H9 (cell line): Measurements from ENCODE around the gene FGB. TPM values are rescaled to one million over a fixed set of nuclear protein-coding genes. Genes with fewer than 3 reads are reported as not detected.

Experiments used
- DNase-seq: peaks from one replicate; pipeline ENCODE4 v3.0.0-alpha.2; 2017
- H2AFZ ChIP-seq: one replicate; pipeline ENCODE4 v1.6.1; 2013; ENCODE audit warnings: mild to moderate bottlenecking, low read length, control low read depth, moderate library complexity
- H2AK5ac ChIP-seq: 2 replicates; pipeline ENCODE4 v1.6.1; 2013; ENCODE audit warnings: low read length, control low read depth, mixed read lengths; ENCODE audit not compliant: insufficient read length
- H2BK120ac ChIP-seq: one replicate; pipeline ENCODE4 v1.6.1; 2013; ENCODE audit warnings: low read depth, mild to moderate bottlenecking, low read length, control low read depth, inconsistent platforms; ENCODE audit not compliant: poor library complexity, severe bottlenecking
- H2BK12ac ChIP-seq: 2 replicates; pipeline ENCODE4 v1.6.1; 2013; ENCODE audit warnings: low read length, control low read depth, mixed read lengths, low read depth; ENCODE audit not compliant: insufficient read length
- H2BK15ac ChIP-seq: 2 replicates; pipeline ENCODE4 v1.6.1; 2013; ENCODE audit warnings: low read depth, low read length, control low read depth
- H2BK20ac ChIP-seq: one replicate; pipeline ENCODE4 v1.6.1; 2013; ENCODE audit warnings: low read depth, mild to moderate bottlenecking, low read length, control low read depth, inconsistent platforms; ENCODE audit not compliant: poor library complexity, severe bottlenecking
- H2BK5ac ChIP-seq: 2 replicates; pipeline ENCODE4 v1.6.1; 2013; ENCODE audit warnings: low read length, control low read depth, mixed read lengths; ENCODE audit not compliant: insufficient read length
- H3K14ac ChIP-seq: 2 replicates; pipeline ENCODE4 v1.6.1; 2013; ENCODE audit warnings: low read length, control low read depth; ENCODE audit not compliant: insufficient read depth
- H3K18ac ChIP-seq: 2 replicates; pipeline ENCODE4 v1.6.1; 2013; ENCODE audit warnings: low read depth, mild to moderate bottlenecking, mixed read lengths, low read length, control low read depth; ENCODE audit not compliant: insufficient read length
- H3K23ac ChIP-seq: 2 replicates; pipeline ENCODE4 v1.6.1; 2013; ENCODE audit warnings: low read length, control low read depth, mixed read lengths, low read depth; ENCODE audit not compliant: insufficient read length
- H3K23me2 ChIP-seq: 2 replicates; pipeline ENCODE4 v1.6.1; 2013; ENCODE audit warnings: low read depth, mild to moderate bottlenecking, mixed read lengths, low read length, control low read depth; ENCODE audit not compliant: insufficient read length, poor library complexity, severe bottlenecking
- H3K27ac ChIP-seq: 2 replicates; pipeline ENCODE4 v1.5.1; 2013; ENCODE audit warnings: low read length, control low read depth, mixed read lengths, low read depth; ENCODE audit not compliant: insufficient read length
- H3K27me3 ChIP-seq: 2 replicates; pipeline ENCODE4 v1.6.1; 2013; ENCODE audit warnings: low read length, control low read depth, inconsistent platforms; ENCODE audit not compliant: insufficient read depth
- H3K4ac ChIP-seq: 2 replicates; pipeline ENCODE4 v1.6.1; 2013; ENCODE audit warnings: low read depth, mild to moderate bottlenecking, control low read depth, inconsistent platforms, low read length, moderate library complexity
- H3K4me1 ChIP-seq: 2 replicates; pipeline ENCODE4 v1.6.1; 2013; ENCODE audit warnings: low read length, control low read depth, inconsistent platforms; ENCODE audit not compliant: insufficient read depth
- H3K4me2 ChIP-seq: 2 replicates; pipeline ENCODE4 v1.6.1; 2013; ENCODE audit warnings: low read length, control low read depth, mixed read lengths; ENCODE audit not compliant: insufficient read length, insufficient read depth
- H3K56ac ChIP-seq: 2 replicates; pipeline ENCODE4 v1.6.1; 2013; ENCODE audit warnings: low read depth, mild to moderate bottlenecking, mixed read lengths, low read length, control low read depth; ENCODE audit not compliant: insufficient read length
- H3K79me1 ChIP-seq: 2 replicates; pipeline ENCODE4 v1.6.1; 2013; ENCODE audit warnings: low read depth, mild to moderate bottlenecking, moderate library complexity, low read length, control low read depth, inconsistent platforms; ENCODE audit not compliant: insufficient read depth, poor library complexity, severe bottlenecking
- H3K79me2 ChIP-seq: 2 replicates; pipeline ENCODE4 v1.6.1; 2013; ENCODE audit warnings: low read length, control low read depth, inconsistent platforms; ENCODE audit not compliant: insufficient read depth
- H3K9ac ChIP-seq: 2 replicates; pipeline ENCODE4 v1.6.1; 2013; ENCODE audit warnings: low read length, control low read depth, mixed read lengths; ENCODE audit not compliant: insufficient read length; ENCODE audit errors: extremely low read depth
- H3K9me3 ChIP-seq: one replicate; pipeline ENCODE4 v1.6.1; 2013; ENCODE audit warnings: low read depth, low read length, inconsistent platforms; ENCODE audit not compliant: control insufficient read depth
- H3T11ph ChIP-seq: one replicate; pipeline ENCODE4 v1.6.1; 2013; ENCODE audit warnings: mild to moderate bottlenecking, low read length, control low read depth, inconsistent platforms
- H4K20me1 ChIP-seq: one replicate; pipeline ENCODE4 v1.6.1; 2013; ENCODE audit not compliant: control insufficient read depth, insufficient read length, insufficient read depth
- H4K5ac ChIP-seq: 2 replicates; pipeline ENCODE4 v1.6.1; 2013; ENCODE audit warnings: low read depth, mild to moderate bottlenecking, mixed read lengths, low read length, control low read depth; ENCODE audit not compliant: insufficient read length
- H4K8ac ChIP-seq: replicated peaks from 2 replicates; pipeline ENCODE4 v1.6.1; 2013; ENCODE audit warnings: low read length, control low read depth, mixed read lengths, low read depth; ENCODE audit not compliant: insufficient read length
- H4K91ac ChIP-seq: 2 replicates; pipeline ENCODE4 v1.6.1; 2013; ENCODE audit warnings: low read depth, mild to moderate bottlenecking, moderate library complexity, mixed read lengths, low read length, control low read depth; ENCODE audit not compliant: insufficient read length
- H3K27ac Mint-ChIP-seq, 3 experiments: 2 replicates in 2 of 3; 3 replicates in 1 of 3; pipeline ENCODE4 v1.8.0; 2020 to 2021; ENCODE audit warnings: mixed read lengths in 3 of 3, mild to moderate bottlenecking in 1 of 3, moderate library complexity in 1 of 3
- H3K27me3 Mint-ChIP-seq: 2 replicates; pipeline ENCODE4 v1.8.0; 2021; ENCODE audit warnings: low read depth, mild to moderate bottlenecking, moderate library complexity, mixed read lengths
- H3K36me3 Mint-ChIP-seq, 3 experiments: 2 replicates in 2 of 3; 3 replicates in 1 of 3; pipeline ENCODE4 v1.8.0; 2020 to 2021; ENCODE audit warnings: low read depth in 3 of 3, mixed read lengths in 3 of 3; ENCODE audit not compliant: insufficient read depth in 1 of 3
- H3K4me1 Mint-ChIP-seq, 2 experiments: 2 replicates each; pipeline ENCODE4 v1.8.0; 2020; ENCODE audit warnings: mixed read lengths in 2 of 2
- H3K4me3 Mint-ChIP-seq, 2 experiments: 2 replicates in 1 of 2; 3 replicates in 1 of 2; pipeline ENCODE4 v1.8.0; 2020 to 2021; ENCODE audit warnings: mild to moderate bottlenecking in 2 of 2, mixed read lengths in 2 of 2, moderate library complexity in 1 of 2
- H3K9me3 Mint-ChIP-seq, 2 experiments: 2 replicates in 1 of 2; 3 replicates in 1 of 2; pipeline ENCODE4 v1.8.0; 2020; ENCODE audit warnings: mild to moderate bottlenecking in 2 of 2, mixed read lengths in 2 of 2, moderate library complexity in 1 of 2
- CTCF ChIP-seq: fragments of 200-600 bp; sonication (generic); conservative IDR thresholded peaks from 3 replicates; pipeline ENCODE4 v1.8.0; 2021; ENCODE audit warnings: antibody characterized with exemption, mild to moderate bottlenecking
- WGBS: extraction: QIAGEN DNeasy Blood & Tissue Kit; methylation state at CpG from one replicate; pipeline ENCODE4 v1.1.7; 2013; ENCODE audit warnings: missing lambda C conversion rate, low lambda C conversion rate, mixed read lengths; ENCODE audit not compliant: insufficient read length; ENCODE audit errors: extremely low coverage; 5-methylcytosine and 5-hydroxymethylcytosine counted together
- total RNA-seq: library from RNA; stranded (reverse); gene quantifications from 2 replicates; pipeline ENCODE4 v1.2.1, GENCODE V29; 2021

Gene FGB
- total RNA-seq, 1 experiment from 2014 or later, result not detected

DNA sequence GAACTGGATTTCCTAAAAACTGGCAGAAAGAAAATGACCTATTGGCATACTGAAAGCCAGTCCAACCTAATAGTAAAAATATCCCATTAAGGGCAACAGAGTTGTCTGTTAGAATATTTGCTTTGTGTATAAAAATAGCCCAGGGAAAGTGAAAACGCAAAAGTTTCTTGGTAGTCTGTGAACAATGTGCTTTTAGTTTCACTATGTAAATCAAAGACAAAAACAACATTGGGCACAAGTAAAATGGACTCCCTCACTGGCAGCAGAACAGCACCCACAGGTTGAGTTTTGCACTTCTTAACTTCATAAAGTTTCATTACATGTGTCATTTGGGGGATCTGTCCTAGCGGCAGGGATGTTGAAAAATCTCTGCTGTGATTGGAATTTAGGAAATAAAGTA is 53.9 kb downstream of the FGB start:
- H3K4me1 Mint-ChIP-seq, result peaks cover 4 to 9% of the 10 kb centered on the region in 2 experiments
- no peak overlapping the region for H3K9ac ChIP-seq
- no peaks in the 10 kb centered on the region for H3K27me3 Mint-ChIP-seq
- H2BK15ac ChIP-seq, result no peak overlapping the region
- no peak overlapping the region for H4K8ac ChIP-seq
- H3K18ac ChIP-seq, result no peak overlapping the region
- H4K91ac ChIP-seq, result no peak overlapping the region
- no CpG with 5 or more reads among the region's 2 CpGs for WGBS
- no peak overlapping the region for H3K4me2 ChIP-seq
- H3K27me3 ChIP-seq, result no peaks in the 10 kb centered on the region
- H3K4me3 Mint-ChIP-seq, result no peak overlapping the region
- H2BK12ac ChIP-seq, result no peak overlapping the region
- H3K4ac ChIP-seq, result no peak overlapping the region
- H3K36me3 Mint-ChIP-seq, result no peaks in the 10 kb centered on the region
- no peak overlapping the region for H3T11ph ChIP-seq
- H2AFZ ChIP-seq, result no peak overlapping the region
- no peak overlapping the region for H2BK20ac ChIP-seq
- DNase-seq, result no peak
- H3K56ac ChIP-seq, result no peak overlapping the region
- H3K79me1 ChIP-seq, result no peaks in the 10 kb centered on the region
- no peaks in the 10 kb centered on the region for H3K9me3 Mint-ChIP-seq
- no peaks in the 10 kb centered on the region for H3K23me2 ChIP-seq
- no peak overlapping the region for H3K27ac ChIP-seq
- H2BK120ac ChIP-seq, result no peak overlapping the region
- H3K4me1 ChIP-seq, result no peaks in the 10 kb centered on the region; the same call in 1 of the 2 replicates
- no peak overlapping the region for H2BK5ac ChIP-seq
- no peaks in the 10 kb centered on the region for H3K9me3 ChIP-seq
- H4K5ac ChIP-seq, result no peak overlapping the region
- H3K79me2 ChIP-seq, result no peaks in the 10 kb centered on the region
- H3K14ac ChIP-seq, result no peak overlapping the region
- no peaks in the 10 kb centered on the region for H4K20me1 ChIP-seq
- H2AK5ac ChIP-seq, result no peak overlapping the region
- no peak overlapping the region for H3K23ac ChIP-seq
- no peak overlapping the region for H3K27ac Mint-ChIP-seq
- no peak for TF ChIP-seq CTCF
